Stimulated activated naive CD4-positive, alpha-beta T cell (primary cell): ENCODE data around the gene PAQR4.

Experiments
- DNase-seq, 6 experiments: peaks; one replicate each; lab custom pipeline; 2025; lab: John Stamatoyannopoulos, UW

Gene PAQR4

DNA sequence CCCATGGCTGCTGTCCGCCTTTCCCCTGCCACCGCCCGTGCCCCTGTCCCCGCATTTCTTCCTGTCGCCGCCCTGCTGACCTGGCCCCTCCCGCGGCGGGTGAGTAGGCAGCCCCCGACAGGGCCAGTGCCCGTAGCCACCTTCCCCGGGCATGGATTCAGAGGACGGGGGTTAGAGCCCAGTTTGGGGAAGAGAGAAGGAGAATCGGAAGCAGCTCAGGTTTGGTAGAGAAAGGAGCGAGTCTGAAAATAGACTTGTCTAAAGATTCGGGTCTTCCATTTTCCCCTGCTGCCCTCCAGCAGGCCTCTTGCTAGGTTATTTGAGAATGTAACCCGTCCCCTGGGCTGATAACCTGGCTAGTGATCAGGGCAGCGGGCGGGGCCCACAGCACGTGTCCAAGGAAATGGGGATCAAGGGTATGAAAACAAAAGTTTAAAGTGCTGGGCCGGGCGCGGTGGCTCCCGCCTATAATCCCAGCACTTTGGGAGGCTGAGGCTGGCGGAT lies 35.7 kb downstream of the PAQR4 start:
- DNase-seq: no peak

DNA sequence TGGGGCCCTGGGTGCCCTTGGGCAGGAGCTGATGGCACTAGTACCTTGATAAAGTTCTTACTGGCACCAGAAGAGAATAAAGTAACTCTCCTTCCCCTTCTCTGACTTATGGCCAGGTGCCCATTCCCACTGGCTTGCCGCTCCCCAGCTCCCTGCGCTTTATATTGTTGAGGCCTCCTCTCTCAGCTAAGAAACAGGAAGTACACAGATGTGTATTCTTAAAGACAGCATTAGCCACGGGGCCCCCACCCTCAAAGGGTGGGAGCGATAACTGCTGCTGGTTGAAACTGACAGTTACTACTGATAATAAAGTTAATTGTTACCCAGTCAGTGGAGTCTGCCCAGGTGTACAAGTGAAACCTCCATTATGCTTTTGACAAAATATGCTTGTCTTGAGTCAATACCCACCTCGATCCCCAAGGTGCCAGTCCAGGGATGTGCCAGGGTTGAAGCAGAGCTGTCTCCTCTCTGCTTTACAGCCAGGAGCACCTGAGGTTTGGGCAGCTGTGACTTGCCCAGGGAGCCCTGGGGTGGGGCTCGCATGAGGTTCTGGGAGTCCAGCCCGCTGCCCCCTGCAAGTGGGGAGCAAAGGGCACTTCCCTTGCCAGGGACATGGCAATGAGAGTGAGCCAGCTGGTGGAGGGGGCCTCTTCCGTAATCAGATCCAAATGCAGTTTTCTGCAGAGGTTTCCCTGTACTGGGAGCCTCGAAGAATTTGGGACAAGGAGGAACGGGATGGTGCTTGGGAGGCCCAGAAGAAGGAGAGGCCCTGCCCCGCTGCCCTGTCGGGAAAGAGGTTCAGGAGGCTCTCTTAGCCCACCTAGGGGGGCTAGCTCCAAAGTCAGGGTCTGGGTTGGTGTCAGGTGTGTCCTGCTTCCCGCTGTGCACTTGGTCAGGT lies 38.2 kb downstream of the PAQR4 start:
- no peak for DNase-seq

DNA sequence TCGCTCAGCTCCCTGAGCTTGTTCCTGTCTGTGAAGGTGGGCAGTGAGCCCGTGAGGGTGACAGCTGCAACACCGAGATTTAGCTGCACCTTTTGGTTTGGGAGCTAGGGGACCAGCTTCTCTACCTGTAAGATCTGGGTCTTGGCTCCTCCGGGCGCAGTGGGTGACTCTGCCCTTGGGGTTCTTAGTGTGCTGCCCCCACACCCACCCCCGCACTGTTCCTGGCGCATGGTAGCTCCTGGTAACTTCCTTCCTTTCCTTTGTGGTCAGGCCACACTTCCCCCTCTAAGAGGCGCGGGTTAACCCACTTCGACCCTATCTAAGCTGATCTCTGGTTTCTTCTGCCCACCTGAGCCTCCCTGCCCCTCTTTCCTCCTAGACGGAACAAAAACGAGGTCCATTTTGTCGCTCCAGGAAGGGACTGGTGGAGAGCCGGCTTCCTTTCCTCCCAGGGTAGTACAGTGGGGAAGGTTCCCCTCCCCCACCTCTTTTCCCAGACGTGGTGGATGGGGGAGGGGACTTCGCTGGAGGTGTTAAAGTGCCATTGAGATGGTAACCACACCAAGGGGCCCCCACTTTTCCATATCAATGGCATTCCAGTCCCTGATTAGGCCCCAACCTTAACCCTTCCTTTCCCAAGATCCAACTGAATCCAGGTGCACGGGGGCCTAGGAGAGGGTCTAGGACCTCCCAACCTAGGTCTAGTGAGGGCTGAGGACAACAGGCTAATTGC lies 39.0 kb downstream of the PAQR4 start:
- peak in 1 of 6 experiments; percentile 29 for DNase-seq

DNA sequence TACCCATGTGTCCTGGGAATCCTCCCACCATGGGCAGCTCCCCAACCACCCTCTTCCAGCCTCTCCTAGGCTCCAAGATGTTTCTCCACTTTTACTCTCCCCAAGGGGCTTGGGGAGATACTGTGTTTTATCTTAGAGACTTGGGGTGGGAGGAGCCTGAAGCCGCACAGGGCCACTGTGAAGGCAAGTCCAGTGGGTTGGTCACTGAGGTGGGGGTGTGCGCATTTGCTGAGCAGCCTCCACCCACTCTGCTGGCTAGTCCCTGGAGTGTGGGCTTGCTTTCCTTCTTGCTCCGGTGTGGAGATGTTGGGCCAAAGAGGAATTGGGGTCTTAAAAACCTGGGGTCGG lies 39.5 kb downstream of the PAQR4 start:
- no peak for DNase-seq

DNA sequence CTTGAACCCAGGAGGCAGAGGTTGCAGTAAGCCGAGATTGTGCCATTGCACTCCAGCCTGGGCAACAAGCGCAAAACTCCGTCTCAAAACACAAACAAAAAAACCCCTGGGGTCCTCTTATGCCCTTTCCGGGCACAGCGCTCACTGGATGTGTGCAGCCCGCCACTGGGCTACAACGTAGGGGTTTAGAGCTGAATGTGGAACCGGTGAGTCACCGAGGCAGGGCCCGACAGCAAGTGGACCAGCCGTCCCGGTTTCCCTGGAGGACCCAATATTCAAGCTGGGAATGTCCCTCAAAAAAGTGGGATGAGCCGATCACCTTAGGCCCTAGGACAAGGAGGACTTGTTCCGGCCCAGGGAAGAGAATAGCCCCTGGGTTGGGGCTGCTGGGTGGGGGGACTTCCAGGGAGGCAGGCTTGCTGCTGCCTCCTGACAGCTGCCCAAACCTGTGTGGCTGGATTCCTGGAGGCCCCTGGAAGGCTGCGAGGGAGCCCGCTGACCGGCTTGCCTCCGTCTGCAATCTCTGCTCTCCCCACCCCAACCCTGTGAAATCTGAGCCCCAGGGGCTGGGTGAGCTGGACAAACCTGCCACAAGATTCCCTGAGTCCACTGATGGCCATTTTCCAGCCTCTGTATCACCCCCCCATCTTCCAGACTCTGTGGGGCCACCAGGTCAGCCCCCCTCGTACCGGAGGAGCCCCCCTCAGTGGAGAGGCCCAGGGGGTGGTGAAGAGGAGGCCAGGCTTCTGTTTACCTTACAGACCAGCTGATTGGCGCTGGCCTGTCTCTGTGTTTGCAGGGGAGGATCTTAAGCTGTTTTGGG lies 40.6 kb downstream of the PAQR4 start:
- no peak for DNase-seq

DNA sequence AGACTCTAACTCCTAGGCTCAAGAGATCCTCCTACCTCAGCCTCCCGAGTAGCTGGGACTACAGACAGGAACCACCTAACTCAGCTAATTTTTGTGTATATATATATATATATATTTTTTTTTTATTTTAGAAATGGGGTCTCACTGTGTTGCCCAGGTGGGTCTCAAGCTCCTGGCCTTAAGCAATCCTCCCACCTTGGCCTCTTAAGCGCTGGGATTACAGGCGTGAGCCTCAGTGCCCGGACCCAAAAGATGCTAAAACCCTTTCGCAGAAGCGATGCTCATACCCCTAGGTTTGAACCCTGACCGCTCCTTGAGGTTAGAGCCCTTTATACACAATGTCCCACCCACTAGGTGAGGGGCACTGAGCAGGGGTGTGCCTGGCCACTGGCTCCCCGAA lies 41.4 kb downstream of the PAQR4 start:
- no peak for DNase-seq

DNA sequence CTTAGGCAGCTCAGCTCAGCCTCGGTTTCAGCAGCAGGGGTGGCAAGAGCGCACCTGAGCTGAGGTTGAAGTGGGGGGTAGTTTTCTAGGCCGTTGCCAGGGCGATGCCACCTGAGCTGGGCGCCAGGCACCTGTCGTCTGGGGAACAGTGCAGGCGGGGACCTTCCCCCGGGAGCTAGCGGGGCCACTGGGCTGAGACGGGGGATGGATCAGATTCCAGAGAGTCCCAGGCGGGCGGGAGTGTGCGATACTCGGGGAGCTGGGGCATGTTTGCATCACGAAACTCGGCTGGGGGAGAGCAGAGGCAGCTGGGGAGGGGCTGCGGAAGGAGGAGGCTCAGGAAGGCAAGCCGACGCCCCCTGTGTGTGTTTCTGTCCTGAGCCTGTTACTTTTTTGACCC lies 43.1 kb downstream of the PAQR4 start:
- DNase-seq: no peak

DNA sequence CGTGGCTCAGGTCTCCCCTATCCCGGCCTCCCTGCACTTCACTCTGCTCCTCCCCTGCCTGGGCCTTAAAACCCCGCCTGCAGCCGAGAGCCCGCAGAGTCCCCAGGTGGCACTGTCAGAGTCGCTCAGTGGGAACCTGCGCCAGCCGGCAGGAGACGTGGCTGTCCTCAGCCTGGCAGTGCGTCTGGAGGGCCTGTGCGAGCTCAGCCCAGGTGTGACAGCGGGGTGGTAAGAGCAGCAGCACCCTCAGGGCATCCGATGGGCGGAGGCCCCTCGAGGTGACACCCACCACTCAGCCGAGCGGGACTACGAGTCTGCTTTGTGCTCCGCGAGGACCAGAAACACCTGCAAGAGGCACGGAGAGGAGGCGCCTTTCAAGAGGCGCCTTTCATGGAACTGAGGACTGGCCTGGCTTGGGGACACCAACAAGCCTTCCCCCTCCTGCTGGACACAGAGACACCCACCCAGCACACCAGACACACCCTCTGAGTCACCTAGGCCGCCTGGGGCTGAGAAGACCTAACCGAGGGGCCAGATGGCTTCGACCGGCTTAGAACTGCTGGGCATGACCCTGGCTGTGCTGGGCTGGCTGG lies 43.8 kb downstream of the PAQR4 start, which contains the start of gene CLDN9:
CLDN9 (plus strand) TSS at position 96 of the 593 bp plus-strand sequence; CDS start at position 536, 440 bp downstream.
- DNase-seq: no peak

DNA sequence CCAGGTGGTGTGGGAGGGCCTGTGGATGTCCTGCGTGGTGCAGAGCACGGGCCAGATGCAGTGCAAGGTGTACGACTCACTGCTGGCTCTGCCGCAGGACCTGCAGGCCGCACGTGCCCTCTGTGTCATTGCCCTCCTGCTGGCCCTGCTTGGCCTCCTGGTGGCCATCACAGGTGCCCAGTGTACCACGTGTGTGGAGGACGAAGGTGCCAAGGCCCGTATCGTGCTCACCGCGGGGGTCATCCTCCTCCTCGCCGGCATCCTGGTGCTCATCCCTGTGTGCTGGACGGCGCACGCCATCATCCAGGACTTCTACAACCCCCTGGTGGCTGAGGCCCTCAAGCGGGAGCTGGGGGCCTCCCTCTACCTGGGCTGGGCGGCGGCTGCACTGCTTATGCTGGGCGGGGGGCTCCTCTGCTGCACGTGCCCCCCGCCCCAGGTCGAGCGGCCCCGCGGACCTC lies 44.4 kb downstream of the PAQR4 start:
- no peak for DNase-seq

DNA sequence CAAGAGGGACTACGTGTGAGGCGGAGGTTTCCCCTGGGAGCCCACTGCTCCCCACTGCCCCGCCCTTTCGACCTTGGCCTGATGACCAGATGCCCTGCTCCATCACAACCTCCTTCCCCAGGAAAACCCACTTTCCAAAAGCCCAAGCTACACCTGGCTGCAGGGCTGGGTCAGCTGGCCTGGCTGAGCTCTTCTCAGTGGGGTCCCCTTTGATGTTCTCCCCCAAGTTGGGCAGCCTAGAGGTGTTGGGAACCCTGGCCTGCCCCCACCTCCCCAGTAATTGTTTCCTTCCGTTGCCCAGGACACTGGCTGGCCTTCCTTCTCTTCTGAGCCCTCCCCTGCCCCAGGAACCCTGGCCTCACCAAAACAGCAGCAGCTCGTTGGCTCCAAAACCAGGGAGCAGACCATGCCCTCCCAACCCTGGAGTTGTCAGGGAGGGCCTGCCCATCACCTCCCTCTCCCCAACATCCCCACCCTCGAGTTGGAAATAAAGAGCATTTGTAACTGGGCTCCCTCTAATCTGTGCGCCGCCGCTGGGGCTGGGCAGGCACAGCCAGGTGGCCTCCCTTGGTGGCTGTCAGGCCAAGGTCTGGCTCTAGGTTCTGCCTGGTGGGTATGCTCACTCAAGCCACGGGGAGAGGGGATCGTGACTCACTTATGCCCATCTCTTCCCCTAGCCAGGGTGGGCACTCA lies 45.0 kb downstream of the PAQR4 start:
- DNase-seq: no peak

DNA sequence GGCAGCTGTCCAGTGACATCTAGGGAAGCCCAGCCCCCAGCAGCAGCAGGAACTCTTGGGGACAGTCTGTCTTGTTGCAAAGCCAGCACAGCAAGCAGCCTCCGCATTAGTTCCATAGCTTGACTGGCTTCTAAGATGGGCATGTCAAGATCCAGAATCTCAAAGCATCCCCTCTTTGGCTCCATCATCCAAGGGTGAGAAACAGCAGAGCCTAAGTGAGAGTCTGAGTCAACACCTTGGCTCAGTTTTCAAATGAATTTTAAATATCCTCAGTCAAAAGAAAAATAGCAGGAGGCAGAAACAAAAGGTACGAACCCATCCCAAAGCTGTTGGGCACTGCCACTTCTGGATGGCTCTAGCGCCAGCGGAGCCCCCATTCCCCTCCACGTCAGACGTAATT lies 45.8 kb downstream of the PAQR4 start:
- no peak for DNase-seq

DNA sequence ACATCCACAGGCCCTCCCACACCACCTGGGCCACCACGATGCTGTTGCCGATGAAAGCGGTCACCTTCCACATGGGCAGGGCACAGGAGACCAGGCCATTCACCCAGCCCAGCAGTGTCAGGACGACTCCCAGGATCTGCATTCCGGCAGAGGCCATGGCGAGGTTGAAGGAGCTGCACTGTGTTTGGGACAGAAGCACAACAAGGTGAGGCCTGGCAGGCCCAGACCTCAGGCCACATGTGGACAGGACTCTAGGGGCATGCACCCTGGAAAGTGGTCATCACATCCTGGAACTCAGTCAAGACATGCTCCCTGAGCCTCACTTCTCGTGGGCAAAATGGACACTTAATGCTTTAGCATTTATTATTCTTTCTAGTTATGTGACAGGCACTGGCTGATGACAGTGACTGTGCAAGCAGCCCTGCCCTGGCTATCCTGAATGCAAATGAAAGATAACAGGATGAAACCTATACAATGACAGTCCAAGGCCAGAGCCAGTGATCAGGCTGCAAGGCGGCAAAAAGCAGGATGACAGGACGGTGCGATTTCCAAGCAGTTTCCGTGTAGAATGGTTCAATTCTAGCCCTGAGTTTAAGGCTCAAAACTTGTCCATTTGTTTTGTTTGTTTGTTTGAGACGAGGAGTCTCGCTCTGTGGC lies 46.8 kb downstream of the PAQR4 start:
- DNase-seq: no peak

DNA sequence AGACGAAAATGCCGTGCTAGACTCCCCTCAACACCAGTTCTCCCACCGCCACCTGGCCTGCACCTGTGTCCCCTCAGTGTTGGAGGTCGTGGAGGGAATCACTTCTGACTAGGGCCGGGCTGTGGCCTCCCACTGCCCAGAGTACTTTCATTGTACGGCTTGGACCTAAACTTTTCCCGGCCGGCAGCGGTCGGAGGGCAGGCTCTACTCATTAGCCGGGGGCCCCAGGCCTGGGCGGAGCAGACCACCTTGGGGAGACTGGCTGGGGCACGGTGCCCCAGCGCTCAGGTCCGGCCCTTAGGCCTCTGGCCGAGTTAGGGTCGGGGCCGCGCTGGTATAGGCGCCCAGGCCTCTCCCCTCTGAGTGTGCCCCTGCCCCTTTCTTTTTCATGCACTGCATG lies 48.2 kb downstream of the PAQR4 start:
- no peak for DNase-seq

DNA sequence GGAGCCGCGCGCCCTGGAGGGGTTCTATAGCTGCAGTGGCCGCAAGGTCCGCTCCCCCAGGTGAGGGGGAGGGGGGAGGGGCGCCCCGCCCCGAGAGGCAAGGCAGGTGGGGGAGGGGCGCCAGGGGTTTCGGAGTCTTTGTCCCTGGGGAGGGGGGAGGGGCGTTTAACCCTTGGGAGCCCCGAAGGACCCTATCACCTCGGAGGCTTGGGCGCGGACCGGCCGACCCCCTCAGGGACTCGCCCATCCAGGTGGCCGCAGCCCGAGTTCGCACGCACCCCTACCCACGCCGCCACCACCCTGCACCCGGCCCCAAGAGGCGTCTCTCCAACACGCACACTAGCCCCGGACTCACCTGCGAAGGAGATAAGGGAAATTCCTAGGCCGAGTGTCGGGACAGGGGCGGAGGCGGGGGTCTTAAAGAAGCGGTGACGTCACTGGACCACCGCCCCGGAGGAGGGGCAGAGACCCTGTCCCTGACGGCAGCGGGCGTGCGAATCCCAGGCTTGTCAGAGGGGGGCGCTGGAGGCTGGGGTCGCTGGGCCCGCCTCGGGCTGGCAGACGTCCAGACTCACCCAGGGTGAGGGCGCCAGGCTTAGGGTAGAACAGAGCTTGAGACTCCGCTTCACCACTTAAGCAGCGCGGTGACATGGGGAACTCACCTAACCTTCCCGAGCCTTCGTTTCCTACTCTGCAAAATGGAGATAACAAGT lies 48.8 kb downstream of the PAQR4 start, which contains the start of gene CLDN6:
CLDN6 (minus strand) TSS at position 390 of the 713 bp plus-strand sequence. CDS start 2,162 bp downstream, outside the sequence.
- peak in 4 of 6 experiments; percentile 11 to 17 (median 14) for DNase-seq

DNA sequence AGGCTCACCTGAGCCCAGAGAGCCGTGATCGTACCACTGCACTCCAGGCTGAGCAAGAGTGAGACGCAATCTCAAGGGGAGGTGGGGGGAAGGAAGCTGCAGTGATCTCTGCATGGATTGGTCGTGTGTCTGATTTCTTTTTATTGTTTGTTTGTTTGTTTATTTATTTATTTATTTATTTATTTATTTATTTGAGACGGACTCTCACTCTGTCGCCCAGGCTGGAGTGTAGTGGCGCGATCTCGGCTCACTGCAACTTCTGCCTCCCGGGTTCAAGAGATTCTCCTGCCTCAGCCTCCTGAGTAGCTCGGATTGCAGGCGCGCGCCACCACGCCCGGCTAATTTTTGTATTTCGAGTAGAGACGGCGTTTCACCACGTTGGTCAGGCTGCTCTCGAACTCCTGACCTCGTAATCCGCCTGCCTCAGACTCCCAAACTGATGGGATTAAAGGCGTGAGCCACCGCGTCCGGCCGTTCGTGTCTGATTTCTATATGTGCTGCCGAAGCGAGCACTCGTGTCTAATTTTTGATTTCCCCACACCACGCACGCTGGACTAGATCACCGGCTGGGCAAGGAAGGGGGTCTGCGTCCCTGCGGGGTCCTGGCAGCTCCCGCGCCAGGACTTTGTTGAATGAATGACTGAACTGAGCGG lies 50.6 kb downstream of the PAQR4 start:
- DNase-seq: no peak

DNA sequence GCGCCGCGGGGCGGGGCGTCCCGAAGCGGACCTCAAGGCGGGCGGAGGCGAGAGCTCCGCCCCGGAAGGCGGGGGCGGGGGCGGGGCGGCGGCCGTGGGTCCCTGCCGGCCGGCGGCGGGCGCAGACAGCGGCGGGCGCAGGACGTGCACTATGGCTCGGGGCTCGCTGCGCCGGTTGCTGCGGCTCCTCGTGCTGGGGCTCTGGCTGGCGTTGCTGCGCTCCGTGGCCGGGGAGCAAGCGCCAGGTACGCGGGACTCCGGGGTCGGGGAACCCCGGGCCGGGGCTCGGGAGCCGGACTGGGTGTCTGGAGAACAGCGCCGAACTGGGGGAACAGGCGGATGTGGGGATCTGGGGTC lies 51.1 kb downstream of the PAQR4 start, which contains the start of gene TNFRSF12A:
TNFRSF12A (plus strand) TSS at position 122 of the 357 bp plus-strand sequence; CDS start at position 152, 30 bp downstream.
- peak in 5 of 6 experiments; percentile 27 to 64 (median 51) for DNase-seq

DNA sequence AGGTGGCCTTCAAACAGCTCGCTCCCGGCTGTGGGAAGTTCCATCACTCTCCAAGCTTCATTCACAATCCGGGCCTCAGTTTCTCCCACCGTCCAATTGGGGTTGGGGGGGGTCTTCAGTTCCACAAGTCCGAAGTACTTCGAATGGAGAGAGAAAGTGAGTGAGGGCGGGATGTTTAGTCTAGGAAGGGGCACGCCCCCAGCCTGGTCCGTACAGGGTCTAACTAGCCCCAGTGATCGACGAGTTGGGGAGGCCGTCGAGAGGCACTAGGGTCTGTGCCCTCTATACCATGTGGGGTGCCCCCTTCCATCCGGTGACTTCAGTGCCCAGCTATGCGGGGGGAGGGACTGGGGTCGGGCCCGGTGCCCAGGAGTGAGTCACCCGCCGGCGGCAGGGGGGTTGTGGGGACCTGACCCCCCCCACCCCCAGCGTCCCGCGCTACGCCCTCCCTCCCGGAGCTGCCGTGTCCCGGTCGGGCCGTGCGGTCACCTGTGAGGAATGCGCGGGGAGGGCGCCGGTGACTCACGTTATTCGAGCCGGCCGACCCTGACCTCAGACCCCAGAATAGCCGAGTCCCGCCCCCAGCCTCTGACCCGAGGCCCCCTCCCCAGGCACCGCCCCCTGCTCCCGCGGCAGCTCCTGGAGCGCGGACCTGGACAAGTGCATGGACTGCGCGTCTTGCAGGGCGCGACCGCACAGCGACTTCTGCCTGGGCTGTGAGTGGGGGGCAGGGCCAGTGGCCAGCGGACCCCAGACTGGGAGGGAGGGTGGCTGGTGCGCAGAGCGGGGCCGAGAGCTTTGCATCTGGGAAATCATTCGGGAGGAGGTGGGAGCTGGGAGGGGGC lies 51.7 kb downstream of the PAQR4 start:
- DNase-seq: peak in 4 of 6 experiments; percentile 27 to 57 (median 46)
